NCI-H2029 treated with DMSO at 0.1 percent for 48 hours (cell line): Measurements from ENCODE around the gene PACSIN1.

Source experiments
- DNase-seq: peaks from one replicate; lab custom pipeline; 2025; lab: John Stamatoyannopoulos, UW

The PACSIN1 gene, protein sequence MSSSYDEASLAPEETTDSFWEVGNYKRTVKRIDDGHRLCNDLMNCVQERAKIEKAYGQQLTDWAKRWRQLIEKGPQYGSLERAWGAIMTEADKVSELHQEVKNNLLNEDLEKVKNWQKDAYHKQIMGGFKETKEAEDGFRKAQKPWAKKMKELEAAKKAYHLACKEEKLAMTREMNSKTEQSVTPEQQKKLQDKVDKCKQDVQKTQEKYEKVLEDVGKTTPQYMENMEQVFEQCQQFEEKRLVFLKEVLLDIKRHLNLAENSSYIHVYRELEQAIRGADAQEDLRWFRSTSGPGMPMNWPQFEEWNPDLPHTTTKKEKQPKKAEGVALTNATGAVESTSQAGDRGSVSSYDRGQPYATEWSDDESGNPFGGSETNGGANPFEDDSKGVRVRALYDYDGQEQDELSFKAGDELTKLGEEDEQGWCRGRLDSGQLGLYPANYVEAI

DNA sequence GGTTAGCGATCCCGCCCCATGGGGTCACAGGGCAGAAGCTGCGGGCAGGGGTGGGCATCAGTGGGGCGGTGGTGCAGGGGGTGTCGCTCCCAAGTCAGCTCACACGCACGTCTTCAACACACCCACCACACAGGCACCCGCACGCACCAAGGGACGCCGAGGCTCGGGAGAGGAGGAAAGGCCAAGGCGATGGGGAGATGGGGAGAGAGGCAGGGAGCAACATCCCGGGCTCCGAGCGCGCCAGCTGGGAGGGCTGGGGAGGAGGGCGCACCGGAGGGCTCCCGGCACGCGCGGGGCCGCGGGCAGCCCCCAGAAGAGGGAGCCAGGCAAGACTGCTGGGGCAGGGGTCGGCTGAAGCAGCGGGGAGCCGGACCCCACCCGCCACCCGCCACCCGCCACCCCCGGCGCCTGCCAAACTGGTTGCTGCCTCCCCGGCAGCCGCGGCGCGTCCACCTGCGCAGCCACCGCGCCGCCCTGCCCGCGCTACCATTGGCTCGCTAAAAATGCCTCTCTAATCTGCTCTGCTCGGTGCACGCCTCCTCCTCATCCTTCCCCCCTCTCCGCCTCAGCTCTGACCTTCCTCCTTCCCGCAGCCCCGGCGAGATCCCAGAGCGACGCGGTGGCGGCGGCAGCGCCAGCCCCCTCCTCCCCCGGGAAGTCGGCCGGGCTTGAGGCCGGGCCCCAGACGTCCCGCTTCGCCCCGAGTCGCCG lies at the start of gene PACSIN1:
Gene PACSIN1 (plus strand): TSS at position 546 of the 711 bp plus-strand sequence. CDS start 60,230 bp downstream, outside the sequence.
- DNase-seq = peak; percentile 10

DNA sequence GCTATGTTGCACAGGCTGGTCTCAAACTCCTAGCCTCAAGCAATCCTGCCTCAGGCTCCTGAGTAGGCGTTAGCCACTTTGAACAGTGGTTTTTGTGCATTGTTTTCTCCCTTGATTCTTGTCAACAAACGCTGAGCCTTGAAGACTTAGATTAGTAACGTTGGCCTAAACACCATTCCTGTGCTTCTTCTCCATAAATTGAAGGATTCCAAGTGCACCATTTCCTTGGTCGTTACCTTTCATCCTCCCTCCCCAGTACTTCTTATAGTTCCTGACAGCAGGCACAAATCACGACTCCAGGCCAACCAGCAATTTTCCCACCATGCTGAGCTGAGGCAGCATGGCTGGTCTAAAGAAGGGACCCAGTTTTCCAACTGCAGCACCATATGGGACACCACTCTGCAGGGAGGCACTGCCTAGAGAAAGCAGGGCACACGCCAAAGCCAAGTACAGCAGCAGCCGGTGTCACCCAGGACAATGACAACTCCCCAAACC lies 49.0 kb upstream of the PACSIN1 start:
- no peak for DNase-seq

DNA sequence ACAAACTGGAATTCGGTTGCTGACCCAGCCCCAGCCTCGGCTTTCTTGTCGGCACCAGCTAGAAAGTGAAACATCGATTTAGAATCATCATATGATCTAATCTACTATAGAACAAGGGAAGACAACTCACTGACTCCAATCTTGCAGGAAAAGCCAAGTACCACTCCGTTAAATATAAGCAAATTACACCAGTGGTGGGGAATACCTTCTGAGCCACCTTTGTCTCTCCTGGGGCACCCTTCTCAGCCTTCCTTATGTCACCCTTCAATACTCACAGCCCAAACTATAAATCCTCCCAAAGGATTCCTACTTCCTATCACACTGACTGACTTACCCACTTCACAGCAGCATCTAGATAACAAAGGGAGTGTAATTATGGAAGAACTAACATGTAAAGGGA lies 47.5 kb upstream of the PACSIN1 start:
- DNase-seq = no peak

DNA sequence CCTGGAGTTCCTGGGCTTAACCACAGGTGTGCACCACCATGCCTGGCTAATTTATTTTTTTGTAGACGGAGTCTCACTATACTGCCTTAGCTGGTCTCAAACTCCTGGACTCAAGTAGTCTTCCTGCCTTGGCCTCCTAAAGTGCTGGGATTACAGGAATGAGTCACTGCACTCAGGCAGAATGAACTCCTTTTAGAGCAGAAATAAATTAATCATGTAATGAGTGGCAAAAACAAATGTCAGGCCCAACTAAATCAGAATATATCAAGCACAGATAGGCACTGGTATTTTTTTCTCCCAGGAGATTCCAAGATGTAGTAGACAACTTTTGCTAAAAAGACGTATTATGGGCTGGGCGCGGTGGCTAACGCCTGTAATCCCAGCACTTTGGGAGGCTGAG lies 42.6 kb upstream of the PACSIN1 start:
- no peak for DNase-seq

DNA sequence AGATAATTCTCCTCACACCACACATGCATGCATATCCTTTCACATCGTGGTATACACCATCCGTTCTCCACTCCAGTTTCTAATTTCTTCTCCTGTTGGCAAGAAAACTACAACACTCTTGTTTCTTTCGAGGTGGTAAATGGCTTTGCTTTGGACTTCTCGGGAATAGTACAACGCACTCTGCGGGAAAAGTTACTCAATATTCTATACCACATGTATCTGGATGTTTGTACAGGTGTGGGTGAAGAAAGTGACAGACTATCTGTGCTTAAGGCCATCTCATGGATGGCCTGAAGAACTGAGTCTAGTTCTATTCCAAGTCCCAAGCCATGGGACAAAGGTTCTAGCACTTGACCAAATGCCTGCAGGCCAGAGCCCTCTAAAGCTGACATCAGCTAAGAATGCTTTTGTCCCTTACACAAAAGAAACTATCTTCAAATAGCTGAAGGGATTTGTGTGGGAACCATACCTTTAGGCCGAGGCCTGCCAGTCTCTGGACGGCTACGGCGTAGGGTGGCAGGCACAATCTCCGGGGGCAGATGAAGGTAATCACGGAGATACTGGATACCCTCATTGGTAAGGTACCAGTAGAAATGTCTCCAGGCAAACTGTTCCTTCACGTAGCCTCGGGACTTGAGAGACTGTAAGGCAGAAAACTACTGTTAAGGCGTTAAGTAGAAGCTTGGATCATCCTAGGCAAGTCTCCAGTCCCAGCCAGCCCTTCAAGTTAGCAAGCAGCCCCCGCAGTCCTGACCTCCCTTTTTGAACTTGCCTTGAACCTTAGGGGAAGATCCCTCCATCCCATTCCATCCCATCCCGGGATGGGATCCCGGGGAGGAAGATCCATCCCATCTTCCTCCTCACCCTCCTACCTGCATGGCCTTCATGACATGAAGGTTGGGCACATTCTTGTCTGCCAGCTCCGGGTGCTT lies 41.4 kb upstream of the PACSIN1 start:
- no peak for DNase-seq

DNA sequence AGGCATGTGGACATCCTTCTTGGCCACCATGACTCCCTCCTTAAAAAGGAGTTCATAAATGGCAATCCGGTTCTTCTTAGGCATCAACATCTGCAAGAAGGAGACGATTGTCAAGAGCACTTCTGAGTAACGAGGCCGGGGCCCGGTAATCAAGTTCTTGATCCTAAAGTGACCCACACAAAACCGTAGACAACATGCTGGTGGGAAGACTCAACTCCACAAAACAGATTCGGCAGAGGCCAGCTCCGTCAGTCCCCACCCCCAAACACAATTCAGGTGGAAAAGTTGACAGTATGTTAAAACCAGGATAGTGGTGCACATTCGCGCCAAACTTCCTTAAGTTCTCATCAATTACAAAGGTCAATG lies 40.8 kb upstream of the PACSIN1 start:
- DNase-seq = no peak

DNA sequence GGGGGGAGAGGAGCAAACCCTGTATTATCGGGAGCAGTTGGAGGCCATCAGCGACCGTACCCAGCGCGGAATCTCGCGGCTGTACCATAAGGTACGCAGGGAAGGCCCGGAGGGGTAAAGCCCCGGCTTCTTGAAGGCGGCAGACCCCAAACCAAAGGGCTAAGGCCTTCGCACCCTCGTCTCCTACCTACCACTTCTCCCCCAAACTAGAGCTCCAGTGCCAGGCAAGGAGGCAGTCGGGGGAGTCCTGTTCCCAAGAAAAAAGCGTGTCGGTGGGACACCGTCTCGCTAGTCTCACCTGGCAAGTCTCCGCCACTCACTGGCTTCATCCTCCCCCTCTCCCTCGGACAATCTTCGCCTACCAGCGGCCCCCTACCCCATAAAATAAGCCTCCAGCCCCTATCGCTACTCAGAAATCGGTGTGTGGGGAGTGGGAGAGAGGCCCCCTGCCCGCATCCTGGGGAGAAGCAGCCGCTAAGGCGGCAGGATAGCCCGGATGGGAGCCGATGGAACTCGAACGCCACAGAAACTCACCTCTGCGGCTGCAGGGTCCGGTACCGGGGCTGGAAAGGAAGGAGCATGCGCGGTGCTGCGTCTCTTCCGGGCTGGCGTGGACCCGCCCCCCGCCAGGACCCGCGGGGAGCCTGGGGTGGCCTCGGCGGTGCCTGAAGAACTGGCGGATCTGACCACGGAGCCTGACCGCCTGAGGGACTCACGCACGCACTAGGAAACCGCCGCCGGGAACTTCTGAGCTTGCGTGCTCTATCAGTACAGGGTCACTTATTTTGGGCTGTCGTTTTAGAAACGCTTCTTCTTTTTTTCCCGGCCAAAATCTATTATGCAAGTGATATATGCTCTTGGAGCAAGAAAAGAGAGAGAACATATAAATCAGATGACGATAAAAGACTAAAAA lies 40.1 kb upstream of the PACSIN1 start, which contains the start of gene RPS10:
Gene RPS10 (minus strand): TSS at position 572 of the 913 bp plus-strand sequence. CDS start 848 bp downstream, outside the sequence.
- peak; percentile 88 for DNase-seq

DNA sequence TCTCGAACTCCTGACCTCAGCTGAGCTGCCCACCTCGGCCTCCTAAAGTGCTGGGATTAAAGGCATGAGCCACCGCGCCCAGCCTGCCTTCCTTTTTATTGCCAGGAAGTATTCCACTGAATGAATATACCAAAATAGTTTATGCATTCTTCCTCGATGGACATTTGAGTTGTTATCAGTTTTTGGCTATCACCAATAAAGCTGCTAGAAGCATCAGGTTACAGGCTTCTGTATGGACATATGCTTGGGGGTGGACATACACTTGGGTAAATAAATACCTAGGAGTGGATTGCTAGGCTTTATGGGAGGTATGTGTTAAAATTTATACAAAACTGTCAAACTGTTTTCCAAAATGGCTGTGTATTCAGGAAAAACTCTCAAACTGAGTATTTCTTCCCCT lies 30.0 kb upstream of the PACSIN1 start:
- no peak for DNase-seq

DNA sequence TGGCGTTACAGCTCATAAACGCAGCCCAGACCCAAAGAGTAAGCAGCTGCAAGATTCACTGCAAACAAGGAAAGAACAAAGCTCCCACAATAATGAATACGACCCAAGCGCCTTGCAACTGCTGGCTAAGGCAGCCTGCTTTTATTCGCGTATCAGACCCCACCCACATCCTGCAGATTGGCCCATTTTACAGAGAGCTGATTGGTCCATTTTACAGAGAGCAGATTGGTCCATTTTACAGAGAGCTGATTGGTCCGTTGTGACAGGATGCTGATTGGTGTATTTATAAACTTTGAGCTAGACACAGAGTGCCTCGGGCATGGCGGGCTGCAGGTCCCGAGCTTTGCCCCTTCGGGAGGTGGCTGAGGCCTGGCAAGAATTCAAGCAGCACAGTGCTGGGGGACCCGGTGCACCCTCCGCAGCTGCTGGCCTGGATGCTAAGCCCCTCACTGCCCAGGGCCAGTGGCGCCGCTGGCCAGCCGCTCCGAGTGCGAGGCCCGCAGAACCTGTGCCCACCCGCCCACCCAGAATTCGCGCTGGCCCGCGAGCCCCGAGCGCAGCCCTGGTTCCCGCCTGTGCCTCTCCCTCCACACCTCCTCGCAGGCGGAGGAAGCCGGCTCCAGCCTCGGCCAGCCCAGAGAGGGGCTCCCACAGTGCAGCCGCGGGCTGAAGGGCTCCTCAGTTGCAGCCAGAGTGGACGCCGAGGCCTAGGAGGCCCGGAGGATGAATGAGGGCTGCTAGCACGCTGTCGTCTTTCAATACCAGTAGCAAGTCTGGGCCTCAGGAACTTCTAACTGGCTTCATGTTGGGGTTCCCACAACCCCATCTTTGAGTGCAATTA lies 28.9 kb upstream of the PACSIN1 start:
- DNase-seq = no peak

DNA sequence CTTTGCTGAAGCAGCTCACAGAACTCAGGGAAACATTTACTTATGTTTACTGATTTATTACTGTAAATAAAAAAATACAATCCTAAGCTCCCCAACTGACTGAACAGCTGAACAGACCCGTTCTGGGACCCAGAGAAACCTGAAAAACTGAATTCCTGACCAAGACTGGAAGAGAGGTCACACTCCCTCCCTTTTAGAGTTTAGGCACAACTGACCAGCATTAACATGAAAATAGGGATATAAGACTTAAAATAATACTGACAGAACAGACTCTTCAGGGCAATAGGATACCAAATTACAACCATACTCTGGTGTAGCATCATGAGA lies 28.3 kb upstream of the PACSIN1 start:
- no peak for DNase-seq

DNA sequence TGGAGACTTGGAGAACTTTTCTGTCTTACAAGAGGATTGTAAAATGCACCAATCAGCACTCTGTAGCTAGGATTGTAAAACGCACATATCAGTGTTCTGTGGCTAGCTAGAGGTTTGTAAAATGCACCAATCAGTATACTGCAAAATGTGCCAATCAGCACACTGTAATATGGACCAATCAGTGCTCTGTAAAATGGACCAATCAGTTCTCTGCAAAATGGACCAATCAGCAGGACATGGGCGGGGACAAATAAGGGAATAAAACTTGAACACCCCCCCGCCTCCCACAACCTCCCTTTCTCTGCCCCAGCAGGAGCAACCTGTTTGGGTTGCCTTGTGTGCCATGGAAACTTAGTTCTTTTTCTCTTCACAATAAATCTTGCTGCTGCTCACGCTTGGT lies 27.2 kb upstream of the PACSIN1 start:
- no peak for DNase-seq

DNA sequence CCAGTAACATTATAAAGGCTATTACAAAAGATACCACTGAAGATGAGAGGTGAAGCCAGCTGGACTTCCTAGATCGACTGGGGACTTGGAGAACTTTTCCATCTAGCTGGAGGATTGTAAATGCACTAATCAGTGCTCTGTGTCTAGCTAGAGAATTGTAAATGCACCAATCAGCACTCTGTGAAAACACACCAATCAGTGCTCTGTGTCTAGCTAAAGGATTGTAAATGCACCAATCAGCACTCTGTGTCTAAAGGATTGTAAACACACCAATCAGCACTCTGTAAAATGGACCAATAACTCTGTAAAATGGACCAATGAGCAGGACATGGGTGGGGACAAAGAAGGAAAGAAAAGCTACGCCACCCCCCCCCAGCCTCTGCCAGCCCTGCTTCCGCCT lies 26.4 kb upstream of the PACSIN1 start:
- no peak for DNase-seq

DNA sequence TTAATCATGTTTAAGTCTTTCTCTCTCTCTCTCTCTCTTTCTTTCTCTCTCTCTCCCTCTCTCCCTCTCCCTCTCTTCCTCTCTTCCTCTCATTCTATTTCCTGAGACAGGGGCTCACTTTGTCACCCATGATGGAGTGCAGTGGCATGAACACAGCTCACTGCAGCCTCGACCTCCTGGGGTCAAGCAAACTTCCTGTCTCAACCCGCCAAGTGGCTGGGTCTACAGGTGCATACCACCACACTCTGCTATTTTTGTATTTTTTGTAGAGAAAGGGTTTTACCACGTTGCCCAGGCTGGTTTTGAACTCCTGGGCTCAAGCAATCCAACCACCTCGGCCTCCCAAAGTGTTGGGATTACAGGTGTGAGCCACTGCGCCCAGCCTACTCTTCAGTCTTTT lies 24.4 kb upstream of the PACSIN1 start:
- DNase-seq = no peak

DNA sequence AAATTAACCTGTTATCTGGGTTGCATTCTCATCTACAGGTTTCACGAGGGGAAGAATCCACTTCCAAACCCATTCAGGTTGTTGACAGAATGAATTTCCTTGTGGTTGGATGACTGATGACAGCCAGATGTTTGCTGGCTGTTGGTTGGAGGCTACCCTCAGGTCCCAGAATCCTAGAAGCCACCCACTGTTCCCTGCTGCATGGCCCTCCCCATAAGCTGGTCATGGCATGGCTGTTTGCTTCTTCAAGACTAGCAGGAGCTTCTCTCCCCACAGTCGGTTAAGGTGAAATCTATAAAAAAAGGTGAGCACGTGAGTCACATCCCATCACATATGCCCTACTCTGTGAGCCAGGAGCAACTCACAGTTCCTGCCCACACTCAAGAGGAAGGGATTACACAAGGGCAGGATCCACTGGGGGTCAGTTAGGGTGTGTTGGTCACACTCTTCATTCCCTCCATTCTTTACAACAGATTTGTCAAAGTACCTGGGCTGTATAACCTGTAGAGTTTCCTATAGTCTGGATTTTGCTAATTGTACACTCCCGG lies 20.5 kb upstream of the PACSIN1 start:
- no peak for DNase-seq

DNA sequence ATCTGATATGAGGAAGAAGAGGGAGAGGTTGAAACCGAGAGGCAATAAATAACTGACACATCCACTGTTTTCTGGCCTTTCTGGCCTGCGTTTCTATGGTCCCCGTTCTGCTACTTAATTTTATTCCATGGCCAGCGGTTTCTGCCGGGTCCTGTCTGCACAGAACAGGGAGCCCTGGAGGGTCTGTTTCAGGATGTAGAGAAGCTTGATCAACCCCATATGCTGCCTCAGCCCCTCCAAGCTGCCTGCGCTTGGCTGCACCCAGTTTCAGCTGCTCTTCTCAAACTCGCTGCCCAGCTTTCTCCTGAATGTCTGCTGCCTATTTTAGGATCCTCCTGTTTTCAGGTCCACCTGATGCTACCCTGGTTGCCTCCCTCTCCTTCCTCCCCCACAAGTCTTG lies 18.5 kb upstream of the PACSIN1 start:
- no peak for DNase-seq

DNA sequence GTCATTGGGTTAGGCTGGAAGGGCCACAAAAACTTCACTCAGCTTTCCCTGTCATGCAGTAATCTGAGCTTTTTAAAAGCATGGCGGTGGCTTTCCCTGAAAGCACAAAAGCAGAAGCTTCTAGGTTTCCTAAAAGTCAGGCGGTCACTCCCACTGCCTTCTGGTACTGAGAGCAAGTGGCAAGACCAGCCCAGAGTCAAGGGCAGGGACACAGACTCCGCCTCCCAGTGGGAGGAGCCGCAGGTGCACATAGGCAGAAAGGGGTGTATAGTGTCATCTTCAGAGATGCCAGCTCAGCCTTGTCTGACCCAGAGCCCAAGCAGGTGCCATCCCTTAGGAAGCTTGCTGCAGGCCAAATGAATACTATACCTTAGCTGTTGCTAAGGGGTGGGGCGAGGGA lies 18.0 kb upstream of the PACSIN1 start:
- peak; percentile 52 for DNase-seq

DNA sequence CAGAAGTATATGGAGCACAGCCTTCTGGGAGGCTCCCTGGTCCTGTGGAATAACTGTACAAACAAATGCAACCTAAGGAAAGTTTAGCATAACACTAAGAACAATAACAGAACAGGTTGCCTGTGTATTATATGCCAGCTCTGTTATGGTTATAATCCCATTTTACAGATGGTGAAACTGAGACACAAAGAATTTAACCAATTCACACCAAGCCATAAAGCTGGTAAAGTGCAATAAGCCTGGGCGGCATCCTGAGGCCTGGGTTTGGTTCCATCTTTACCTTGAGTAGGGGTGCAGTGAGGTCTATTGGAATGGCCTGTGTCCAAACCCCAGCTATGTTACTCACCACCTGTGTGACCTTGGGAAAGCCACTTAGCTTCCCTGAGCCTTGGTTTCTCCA lies 14.7 kb upstream of the PACSIN1 start:
- DNase-seq = no peak

DNA sequence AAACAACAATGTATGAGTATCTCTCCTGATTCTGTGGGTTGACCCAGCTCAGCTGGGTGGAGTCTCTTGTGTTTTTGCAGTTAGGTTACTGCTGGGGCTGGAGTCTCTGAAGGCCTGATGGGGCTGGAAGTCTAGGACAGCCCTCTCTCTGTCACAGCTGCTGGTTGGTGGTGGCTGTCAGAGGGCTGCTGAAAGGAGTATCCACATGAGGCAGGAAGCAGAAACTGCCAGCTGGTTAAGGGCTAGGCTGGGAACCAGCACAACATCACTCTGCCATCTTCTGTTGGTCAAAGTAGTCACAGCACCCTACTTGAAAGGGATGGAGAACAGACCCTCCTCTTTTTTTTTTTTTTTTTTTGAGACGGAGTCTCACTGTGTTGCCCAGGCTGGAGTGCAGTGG lies 10.0 kb upstream of the PACSIN1 start:
- DNase-seq = no peak

DNA sequence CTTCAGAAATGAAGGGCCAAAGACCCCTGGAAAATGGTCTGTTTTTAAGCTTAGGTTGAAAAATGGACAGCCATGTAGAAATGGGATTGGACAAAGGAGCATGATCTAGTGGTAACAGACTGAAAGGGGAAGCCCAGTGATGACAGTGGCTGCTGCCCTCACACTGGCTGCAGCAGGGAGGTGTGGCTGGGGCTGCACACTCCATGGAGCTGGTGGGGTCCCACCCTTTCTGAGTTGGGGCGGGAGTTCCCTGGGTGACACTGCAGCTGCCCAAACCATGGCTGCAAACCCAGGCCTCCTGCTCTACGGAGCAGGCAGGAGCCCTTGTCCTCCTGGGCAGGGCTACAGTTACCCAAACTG lies 8.5 kb upstream of the PACSIN1 start:
- no peak for DNase-seq
